Astrocyte of the spinal cord (primary cell): ENCODE results near the gene TSNAX.

Experiments used
- DNase-seq: peaks from one replicate; pipeline ENCODE4 v3.0.0; 2011; ENCODE audit warnings: low read depth, low spot score
- H3K4me3 ChIP-seq: 2 replicates; pipeline ENCODE4 v1.5.1; 2011; ENCODE audit warnings: low read depth, mild to moderate bottlenecking, low read length, moderate library complexity
- CTCF ChIP-seq: IDR thresholded peaks from 2 replicates; pipeline ENCODE4 v1.5.1; 2012; ENCODE audit warnings: low read depth, mild to moderate bottlenecking, low read length, inconsistent platforms
- in situ Hi-C: cut with HindIII; loops from 2 replicates; pipeline ENCODE4 v1.10.0; 2017; ENCODE audit warnings: low sequenced_read_pairs

The TSNAX gene

GRCh38 chr1:231557411-231557810 is 28.9 kb downstream of the TSNAX start:
- no peak for DNase-seq
- in situ Hi-C loops = no loop called here
- TF ChIP-seq CTCF = no peak
- H3K4me3 ChIP-seq = no peak overlapping the region

GRCh38 chr1:231557898-231558707 is 29.6 kb downstream of the TSNAX start:
- peak; percentile 34 for DNase-seq
- TF ChIP-seq CTCF = no peak
- H3K4me3 ChIP-seq = no peak overlapping the region
- in situ Hi-C loops = no loop called here

- no peak for DNase-seq
- H3K4me3 ChIP-seq = no peak overlapping the region
- in situ Hi-C loops = no loop called here
- TF ChIP-seq CTCF = no peak
These were observed 30.3 kb downstream of the TSNAX start for GRCh38 chr1:231558708-231559185.

GRCh38 chr1:231561647-231562383 is 33.3 kb downstream of the TSNAX start:
- in situ Hi-C loops = no loop called here
- TF ChIP-seq CTCF = no peak

GRCh38 chr1:231563247-231563646 is 34.8 kb downstream of the TSNAX start:
- in situ Hi-C loops = no loop called here
- TF ChIP-seq CTCF = no peak
- no peak for DNase-seq
- H3K4me3 ChIP-seq = no peak overlapping the region

More at GRCh38 chr1:231561647-231562383, 33.3 kb downstream of the TSNAX start:
- H3K4me3 ChIP-seq = no peak overlapping the region
- no peak for DNase-seq

GRCh38 chr1:231564373-231564772 is 35.9 kb downstream of the TSNAX start:
- no peak for DNase-seq
- TF ChIP-seq CTCF = no peak
- no peak overlapping the region for H3K4me3 ChIP-seq
- in situ Hi-C loops = no loop called here
